ENCODE measurements around the gene LAMA5. TPM values are rescaled to one million over a fixed set of nuclear protein-coding genes. Genes with fewer than 3 reads are reported as not detected.
"Not testable (repeated sequence)": the region's sequence is repeated elsewhere in the genome, so short reads cannot be mapped to it uniquely, and the experiment has no call there.

LAMA5 gene
- total RNA-seq, 1 donor from 2014 or later = 90.5 TPM

GRCh38 chr20:62390317-62391164 is 23.4 kb upstream of the LAMA5 start:
- peak; percentile 84 for DNase-seq (ENCODE audit: low read depth)

- DNase-seq (ENCODE audit: low read depth) = no peak
Observed at GRCh38 chr20:62389601-62390087, 22.5 kb upstream of the LAMA5 start.

GRCh38 chr20:62388839-62389600 is 21.9 kb upstream of the LAMA5 start:
- DNase-seq (ENCODE audit: low read depth) = no peak

GRCh38 chr20:62387933-62388635 is 21.0 kb upstream of the LAMA5 start:
- DNase-seq (ENCODE audit: low read depth) = no peak

- no peak for DNase-seq (ENCODE audit: low read depth)
Observed at GRCh38 chr20:62387219-62387913, 20.3 kb upstream of the LAMA5 start.

GRCh38 chr20:62386383-62387218 is 19.5 kb upstream of the LAMA5 start, which contains the start of gene RPS21:
Gene RPS21 (plus strand): TSS chr20:62387103. CDS start chr20:62387339, 236 bp downstream.
- peak; percentile 92 for DNase-seq (ENCODE audit: low read depth)

- DNase-seq (ENCODE audit: low read depth) = peak; percentile 76
Observed at GRCh38 chr20:62382306-62383198, 15.4 kb upstream of the LAMA5 start.

- DNase-seq (ENCODE audit: low read depth) = no peak
Observed at GRCh38 chr20:62381842-62382241, 14.7 kb upstream of the LAMA5 start.

GRCh38 chr20:62381202-62381797 is 14.2 kb upstream of the LAMA5 start:
- peak; percentile 74 for DNase-seq (ENCODE audit: low read depth)

GRCh38 chr20:62378215-62378614 is 11.1 kb upstream of the LAMA5 start:
- no peak for DNase-seq (ENCODE audit: low read depth)

- DNase-seq (ENCODE audit: low read depth) = no peak
Observed at GRCh38 chr20:62377615-62378178, 10.6 kb upstream of the LAMA5 start.

GRCh38 chr20:62377064-62377461 is 10.0 kb upstream of the LAMA5 start:
- DNase-seq (ENCODE audit: low read depth) = no peak

- peak; percentile 45 for DNase-seq (ENCODE audit: low read depth)
Observed at GRCh38 chr20:62376112-62377063, 9.3 kb upstream of the LAMA5 start.

GRCh38 chr20:62374331-62375152 is 7.4 kb upstream of the LAMA5 start:
- DNase-seq (ENCODE audit: low read depth) = peak; percentile 66

- DNase-seq (ENCODE audit: low read depth) = not testable (repeated sequence)
Observed at GRCh38 chr20:62373631-62374179, 6.6 kb upstream of the LAMA5 start.

Data from myocyte (in vitro differentiated cells).